Kidney (tissue), 14 donors: ENCODE data around the gene RCAN2. TPM values are rescaled to one million over a fixed set of nuclear protein-coding genes. Genes with fewer than 3 reads are reported as not detected.

Source experiments
- DNase-seq, 5 donors: peaks; one replicate each; pipeline ENCODE4 v3.0.0-alpha.2; 2013 to 2020
- FAIRE-seq: peaks from 2 replicates; lab custom pipeline; 2012; peaks lifted over from hg19 to GRCh38; lab: Jason Lieb, UNC
- H3K27ac ChIP-seq, 2 donors: one replicate each; pipeline ENCODE4 v1.7.0; 2013; ENCODE audit warnings: low read depth in 2 of 2, low read length in 2 of 2, inconsistent platforms in 1 of 2
- H3K27me3 ChIP-seq: one replicate; pipeline ENCODE4 v1.7.1; 2013; ENCODE audit warnings: low read length, inconsistent platforms; ENCODE audit not compliant: control insufficient read depth, insufficient read depth
- H3K36me3 ChIP-seq, 3 donors: one replicate each; pipeline versions ENCODE4 v1.7.0 to v1.7.1; 2013; ENCODE audit warnings: low read length in 3 of 3, control low read depth in 1 of 3, inconsistent platforms in 1 of 3; ENCODE audit not compliant: insufficient read depth in 3 of 3, control insufficient read depth in 2 of 3
- H3K4me1 ChIP-seq, 3 donors: one replicate each; pipeline versions ENCODE4 v1.7.0 to v1.7.1; 2013; ENCODE audit warnings: low read length in 3 of 3, inconsistent platforms in 1 of 3, low read depth in 1 of 3; ENCODE audit not compliant: control insufficient read depth in 2 of 3, insufficient read depth in 2 of 3
- H3K4me3 ChIP-seq, 3 donors: one replicate each; pipeline versions ENCODE4 v1.7.0 to v1.8.1; 2013; ENCODE audit warnings: low read length in 3 of 3, control low read depth in 1 of 3, inconsistent platforms in 1 of 3
- H3K9ac ChIP-seq, 3 donors: one replicate each; pipeline versions ENCODE4 v1.7.0 to v1.7.1; 2013; ENCODE audit warnings: low read length in 3 of 3, control low read depth in 1 of 3, inconsistent platforms in 1 of 3
- H3K9me3 ChIP-seq, 3 donors: one replicate each; pipeline versions ENCODE4 v1.7.0 to v1.7.1; 2013; ENCODE audit warnings: low read length in 3 of 3, control low read depth in 1 of 3, inconsistent platforms in 1 of 3; ENCODE audit not compliant: control insufficient read depth in 2 of 3, insufficient read depth in 1 of 3
- intact Hi-C: fragments of 100-400 bp; cut with DNase I; formaldehyde crosslinking; loops from one replicate; pipeline ENCODE4 v1.11.1; 2022
- polyA plus RNA-seq: library from polyadenylated mRNA; stranded (reverse); fragments of 350-450 nt; fragmentation: Illumina TruSeq; extraction: RNeasy Lipid Tissue Mini Kit (QIAGEN cat#74804); gene quantifications from one replicate; pipeline ENCODE4 v1.2.3, GENCODE V29; 2014; ENCODE audit warnings: low read depth, low replicate concordance; ENCODE audit not compliant: insufficient read depth
- total RNA-seq: library from RNA; stranded (reverse); fragmentation: NEBNext Ultra II Directional; extraction: Animal tissue kit (Norgen Biotek cat#: 25700); gene quantifications from one replicate; pipeline ENCODE4 v1.2.1, GENCODE V29; 2021
- TF ChIP-seq, protein P1 (sequence below): IDR thresholded peaks from 3 replicates; pipeline ENCODE4 v1.5.1; 2012; ENCODE audit warnings: mild to moderate bottlenecking, moderate library complexity, borderline replicate concordance; ENCODE audit not compliant: insufficient read depth; ENCODE audit errors: extremely low read depth
- donor health status: control.
- donor health status: control.
- donor health status: control.
- donor health status: control.
- donor health status: control.
- donor health status: DM: yes; HTN: yes; CAD: no.
- donor health status: Normal renal cell carcinoma (clear cell type).

RCAN2 gene
- total and polyA plus RNA-seq, 2 donors from 2014 or later = 25.7 to 37.4 TPM

DNA sequence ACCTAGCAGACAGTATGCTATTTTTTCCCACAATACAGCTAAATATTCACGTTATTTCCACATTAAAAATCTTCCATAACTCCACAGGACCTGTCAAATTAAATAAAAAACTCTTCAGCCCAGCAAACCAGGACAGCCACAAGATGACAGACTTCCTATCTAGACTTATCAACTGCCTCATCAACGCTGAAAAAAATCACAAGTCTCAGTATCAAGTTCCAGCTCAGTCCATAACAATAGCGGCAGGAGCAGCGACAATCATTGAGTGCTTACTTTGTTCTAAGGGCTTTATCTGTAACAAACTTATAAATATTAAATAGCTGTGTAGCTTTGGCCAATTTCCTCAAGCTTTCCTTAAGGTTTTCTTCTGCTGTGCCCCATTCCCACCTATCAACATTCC is 24.7 kb downstream of the RCAN2 start:
- H3K4me3 ChIP-seq = no peak overlapping the region
- TF ChIP-seq, protein P1, sequence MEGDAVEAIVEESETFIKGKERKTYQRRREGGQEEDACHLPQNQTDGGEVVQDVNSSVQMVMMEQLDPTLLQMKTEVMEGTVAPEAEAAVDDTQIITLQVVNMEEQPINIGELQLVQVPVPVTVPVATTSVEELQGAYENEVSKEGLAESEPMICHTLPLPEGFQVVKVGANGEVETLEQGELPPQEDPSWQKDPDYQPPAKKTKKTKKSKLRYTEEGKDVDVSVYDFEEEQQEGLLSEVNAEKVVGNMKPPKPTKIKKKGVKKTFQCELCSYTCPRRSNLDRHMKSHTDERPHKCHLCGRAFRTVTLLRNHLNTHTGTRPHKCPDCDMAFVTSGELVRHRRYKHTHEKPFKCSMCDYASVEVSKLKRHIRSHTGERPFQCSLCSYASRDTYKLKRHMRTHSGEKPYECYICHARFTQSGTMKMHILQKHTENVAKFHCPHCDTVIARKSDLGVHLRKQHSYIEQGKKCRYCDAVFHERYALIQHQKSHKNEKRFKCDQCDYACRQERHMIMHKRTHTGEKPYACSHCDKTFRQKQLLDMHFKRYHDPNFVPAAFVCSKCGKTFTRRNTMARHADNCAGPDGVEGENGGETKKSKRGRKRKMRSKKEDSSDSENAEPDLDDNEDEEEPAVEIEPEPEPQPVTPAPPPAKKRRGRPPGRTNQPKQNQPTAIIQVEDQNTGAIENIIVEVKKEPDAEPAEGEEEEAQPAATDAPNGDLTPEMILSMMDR = no peak
- FAIRE-seq = no peak

GRCh38 chr6:46465294-46466165 is 25.7 kb downstream of the RCAN2 start:
- TF ChIP-seq, protein P1 = no peak
- Histone ChIP-seq H3K36me3 (no peaks in the 10 kb centered on the region), H3K9me3 (no peaks in the 10 kb centered on the region), H3K4me3 (no peak overlapping the region), H3K27ac (no peak overlapping the region), H3K27me3 (no peaks in the 10 kb centered on the region), H3K4me1 (peaks cover 0 to 3% (median 0%) of the 10 kb centered on the region in 3 donors), H3K9ac (no peak overlapping the region)
- DNase-seq (no peak), FAIRE-seq (no peak)
- intact Hi-C loops = no loop called here

More for the DNA sequence above, 24.7 kb downstream of the RCAN2 start:
- Histone ChIP-seq H3K9ac (no peak overlapping the region), H3K27me3 (no peaks in the 10 kb centered on the region), H3K9me3 (no peaks in the 10 kb centered on the region), H3K27ac (no peak overlapping the region), H3K4me1 (peaks cover 0 to 3% (median 0%) of the 10 kb centered on the region in 3 donors), H3K36me3 (no peaks in the 10 kb centered on the region)
- intact Hi-C loops = no loop called here
- no peak for DNase-seq

DNA sequence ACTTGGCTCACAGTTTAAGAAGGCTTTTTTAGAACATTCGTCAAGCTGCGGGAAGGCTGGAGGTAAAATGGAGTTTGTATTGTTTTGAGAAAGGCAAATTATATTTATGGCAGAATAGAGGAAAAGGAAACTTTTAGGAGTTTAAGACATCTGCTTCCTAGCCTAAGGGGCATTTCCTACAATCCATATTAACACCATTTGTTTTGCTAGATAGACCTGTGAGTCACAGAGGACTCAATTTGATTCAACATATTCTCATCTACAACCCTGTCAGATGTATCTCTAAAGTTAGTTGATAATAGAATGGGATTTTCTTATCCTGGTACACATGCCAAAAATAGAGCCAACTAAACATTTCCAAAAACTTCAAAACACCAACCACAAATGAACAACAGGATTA is 35.0 kb downstream of the RCAN2 start:
- Histone ChIP-seq H3K9me3 (no peaks in the 10 kb centered on the region), H3K36me3 (no peaks in the 10 kb centered on the region), H3K27me3 (no peaks in the 10 kb centered on the region), H3K4me3 (no peak overlapping the region), H3K27ac (no peak overlapping the region), H3K9ac (no peak overlapping the region), H3K4me1 (no peaks in the 10 kb centered on the region)
- FAIRE-seq = no peak
- TF ChIP-seq, protein P1 = no peak
- DNase-seq = no peak
- intact Hi-C loops = no loop called here
